ENCODE data around the gene ELAVL1. TPM values are rescaled to one million over a fixed set of nuclear protein-coding genes. Genes with fewer than 3 reads are reported as not detected.

The ELAVL1 gene
- total and polyA plus RNA-seq, 2 of the 13 experiments (the other 11 are each of a cell fraction or from before 2014, with no cell fraction given), result 27.9 to 38.4 TPM

DNA sequence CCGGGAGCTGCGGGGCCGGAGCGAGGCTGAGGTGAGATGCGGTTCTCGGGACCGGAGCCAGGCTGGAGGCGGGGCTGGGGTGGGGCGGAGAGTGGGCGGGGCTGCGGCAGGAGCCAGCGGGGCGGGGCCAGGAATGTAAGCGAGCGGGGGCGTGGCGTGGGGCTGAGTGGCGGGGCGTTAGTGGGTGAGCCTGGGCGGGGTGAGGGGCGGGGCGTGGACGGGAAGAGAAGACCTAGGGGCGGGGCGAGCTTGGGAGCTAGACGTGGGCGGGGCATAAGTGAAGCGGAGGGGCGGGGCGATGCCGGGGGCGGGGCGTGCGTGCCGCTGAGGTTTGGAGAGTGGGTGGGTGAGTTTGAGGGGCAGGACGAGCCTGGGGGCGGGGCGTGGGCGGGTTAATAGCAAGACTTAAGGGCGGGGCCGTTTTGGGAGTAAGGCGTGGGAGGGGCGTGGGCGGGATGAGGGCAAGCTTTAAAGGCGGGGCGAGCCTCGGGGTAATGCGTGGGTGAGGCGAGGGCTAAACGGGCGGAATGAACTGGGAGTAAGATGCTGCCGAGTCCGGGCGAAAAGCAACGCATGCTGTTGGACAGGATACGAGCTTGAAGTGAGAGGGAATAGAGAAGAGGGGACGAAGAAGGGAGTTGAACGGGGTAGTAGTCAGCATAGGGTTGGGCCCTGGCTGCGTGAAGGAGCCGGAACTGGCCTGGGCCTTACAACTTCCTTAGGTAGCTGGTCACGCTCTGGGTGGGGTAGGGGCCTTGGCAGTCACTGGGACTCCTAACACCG lies 84.7 kb downstream of the ELAVL1 start (continued):
- TF ChIP-seq, protein P1, sequence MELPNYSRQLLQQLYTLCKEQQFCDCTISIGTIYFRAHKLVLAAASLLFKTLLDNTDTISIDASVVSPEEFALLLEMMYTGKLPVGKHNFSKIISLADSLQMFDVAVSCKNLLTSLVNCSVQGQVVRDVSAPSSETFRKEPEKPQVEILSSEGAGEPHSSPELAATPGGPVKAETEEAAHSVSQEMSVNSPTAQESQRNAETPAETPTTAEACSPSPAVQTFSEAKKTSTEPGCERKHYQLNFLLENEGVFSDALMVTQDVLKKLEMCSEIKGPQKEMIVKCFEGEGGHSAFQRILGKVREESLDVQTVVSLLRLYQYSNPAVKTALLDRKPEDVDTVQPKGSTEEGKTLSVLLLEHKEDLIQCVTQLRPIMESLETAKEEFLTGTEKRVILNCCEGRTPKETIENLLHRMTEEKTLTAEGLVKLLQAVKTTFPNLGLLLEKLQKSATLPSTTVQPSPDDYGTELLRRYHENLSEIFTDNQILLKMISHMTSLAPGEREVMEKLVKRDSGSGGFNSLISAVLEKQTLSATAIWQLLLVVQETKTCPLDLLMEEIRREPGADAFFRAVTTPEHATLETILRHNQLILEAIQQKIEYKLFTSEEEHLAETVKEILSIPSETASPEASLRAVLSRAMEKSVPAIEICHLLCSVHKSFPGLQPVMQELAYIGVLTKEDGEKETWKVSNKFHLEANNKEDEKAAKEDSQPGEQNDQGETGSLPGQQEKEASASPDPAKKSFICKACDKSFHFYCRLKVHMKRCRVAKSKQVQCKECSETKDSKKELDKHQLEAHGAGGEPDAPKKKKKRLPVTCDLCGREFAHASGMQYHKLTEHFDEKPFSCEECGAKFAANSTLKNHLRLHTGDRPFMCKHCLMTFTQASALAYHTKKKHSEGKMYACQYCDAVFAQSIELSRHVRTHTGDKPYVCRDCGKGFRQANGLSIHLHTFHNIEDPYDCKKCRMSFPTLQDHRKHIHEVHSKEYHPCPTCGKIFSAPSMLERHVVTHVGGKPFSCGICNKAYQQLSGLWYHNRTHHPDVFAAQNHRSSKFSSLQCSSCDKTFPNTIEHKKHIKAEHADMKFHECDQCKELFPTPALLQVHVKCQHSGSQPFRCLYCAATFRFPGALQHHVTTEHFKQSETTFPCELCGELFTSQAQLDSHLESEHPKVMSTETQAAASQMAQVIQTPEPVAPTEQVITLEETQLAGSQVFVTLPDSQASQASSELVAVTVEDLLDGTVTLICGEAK (IDR thresholded peaks at IDR 0.05), result no peak
- TF ChIP-seq, protein P1 (CRISPR knock-in tag; IDR thresholded peaks at IDR 0.05), result 0 out of 2 replicates have a peak, but pooled peaks have one; percentile 18
- TF ChIP-seq RARG (CRISPR knock-in tag; IDR thresholded peaks at IDR 0.05; ENCODE audit: low read depth) (no peak), ZNF17 (CRISPR knock-in tag; IDR thresholded peaks at IDR 0.05) (no peak), EEA1 (CRISPR knock-in tag; IDR thresholded peaks at IDR 0.05; ENCODE audit: borderline replicate concordance) (no peak), ZNF761 (CRISPR knock-in tag; conservative IDR thresholded peaks at IDR 0.05) (0 out of 2 replicates have a peak, but pooled peaks have one; percentile 9)
- TF ChIP-seq, protein P2, sequence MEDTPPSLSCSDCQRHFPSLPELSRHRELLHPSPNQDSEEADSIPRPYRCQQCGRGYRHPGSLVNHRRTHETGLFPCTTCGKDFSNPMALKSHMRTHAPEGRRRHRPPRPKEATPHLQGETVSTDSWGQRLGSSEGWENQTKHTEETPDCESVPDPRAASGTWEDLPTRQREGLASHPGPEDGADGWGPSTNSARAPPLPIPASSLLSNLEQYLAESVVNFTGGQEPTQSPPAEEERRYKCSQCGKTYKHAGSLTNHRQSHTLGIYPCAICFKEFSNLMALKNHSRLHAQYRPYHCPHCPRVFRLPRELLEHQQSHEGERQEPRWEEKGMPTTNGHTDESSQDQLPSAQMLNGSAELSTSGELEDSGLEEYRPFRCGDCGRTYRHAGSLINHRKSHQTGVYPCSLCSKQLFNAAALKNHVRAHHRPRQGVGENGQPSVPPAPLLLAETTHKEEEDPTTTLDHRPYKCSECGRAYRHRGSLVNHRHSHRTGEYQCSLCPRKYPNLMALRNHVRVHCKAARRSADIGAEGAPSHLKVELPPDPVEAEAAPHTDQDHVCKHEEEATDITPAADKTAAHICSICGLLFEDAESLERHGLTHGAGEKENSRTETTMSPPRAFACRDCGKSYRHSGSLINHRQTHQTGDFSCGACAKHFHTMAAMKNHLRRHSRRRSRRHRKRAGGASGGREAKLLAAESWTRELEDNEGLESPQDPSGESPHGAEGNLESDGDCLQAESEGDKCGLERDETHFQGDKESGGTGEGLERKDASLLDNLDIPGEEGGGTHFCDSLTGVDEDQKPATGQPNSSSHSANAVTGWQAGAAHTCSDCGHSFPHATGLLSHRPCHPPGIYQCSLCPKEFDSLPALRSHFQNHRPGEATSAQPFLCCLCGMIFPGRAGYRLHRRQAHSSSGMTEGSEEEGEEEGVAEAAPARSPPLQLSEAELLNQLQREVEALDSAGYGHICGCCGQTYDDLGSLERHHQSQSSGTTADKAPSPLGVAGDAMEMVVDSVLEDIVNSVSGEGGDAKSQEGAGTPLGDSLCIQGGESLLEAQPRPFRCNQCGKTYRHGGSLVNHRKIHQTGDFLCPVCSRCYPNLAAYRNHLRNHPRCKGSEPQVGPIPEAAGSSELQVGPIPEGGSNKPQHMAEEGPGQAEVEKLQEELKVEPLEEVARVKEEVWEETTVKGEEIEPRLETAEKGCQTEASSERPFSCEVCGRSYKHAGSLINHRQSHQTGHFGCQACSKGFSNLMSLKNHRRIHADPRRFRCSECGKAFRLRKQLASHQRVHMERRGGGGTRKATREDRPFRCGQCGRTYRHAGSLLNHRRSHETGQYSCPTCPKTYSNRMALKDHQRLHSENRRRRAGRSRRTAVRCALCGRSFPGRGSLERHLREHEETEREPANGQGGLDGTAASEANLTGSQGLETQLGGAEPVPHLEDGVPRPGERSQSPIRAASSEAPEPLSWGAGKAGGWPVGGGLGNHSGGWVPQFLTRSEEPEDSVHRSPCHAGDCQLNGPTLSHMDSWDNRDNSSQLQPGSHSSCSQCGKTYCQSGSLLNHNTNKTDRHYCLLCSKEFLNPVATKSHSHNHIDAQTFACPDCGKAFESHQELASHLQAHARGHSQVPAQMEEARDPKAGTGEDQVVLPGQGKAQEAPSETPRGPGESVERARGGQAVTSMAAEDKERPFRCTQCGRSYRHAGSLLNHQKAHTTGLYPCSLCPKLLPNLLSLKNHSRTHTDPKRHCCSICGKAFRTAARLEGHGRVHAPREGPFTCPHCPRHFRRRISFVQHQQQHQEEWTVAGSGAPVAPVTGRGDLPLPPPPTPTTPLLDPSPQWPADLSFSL (CRISPR knock-in tag; IDR thresholded peaks at IDR 0.05), result no peak
- TF ChIP-seq, protein P3, sequence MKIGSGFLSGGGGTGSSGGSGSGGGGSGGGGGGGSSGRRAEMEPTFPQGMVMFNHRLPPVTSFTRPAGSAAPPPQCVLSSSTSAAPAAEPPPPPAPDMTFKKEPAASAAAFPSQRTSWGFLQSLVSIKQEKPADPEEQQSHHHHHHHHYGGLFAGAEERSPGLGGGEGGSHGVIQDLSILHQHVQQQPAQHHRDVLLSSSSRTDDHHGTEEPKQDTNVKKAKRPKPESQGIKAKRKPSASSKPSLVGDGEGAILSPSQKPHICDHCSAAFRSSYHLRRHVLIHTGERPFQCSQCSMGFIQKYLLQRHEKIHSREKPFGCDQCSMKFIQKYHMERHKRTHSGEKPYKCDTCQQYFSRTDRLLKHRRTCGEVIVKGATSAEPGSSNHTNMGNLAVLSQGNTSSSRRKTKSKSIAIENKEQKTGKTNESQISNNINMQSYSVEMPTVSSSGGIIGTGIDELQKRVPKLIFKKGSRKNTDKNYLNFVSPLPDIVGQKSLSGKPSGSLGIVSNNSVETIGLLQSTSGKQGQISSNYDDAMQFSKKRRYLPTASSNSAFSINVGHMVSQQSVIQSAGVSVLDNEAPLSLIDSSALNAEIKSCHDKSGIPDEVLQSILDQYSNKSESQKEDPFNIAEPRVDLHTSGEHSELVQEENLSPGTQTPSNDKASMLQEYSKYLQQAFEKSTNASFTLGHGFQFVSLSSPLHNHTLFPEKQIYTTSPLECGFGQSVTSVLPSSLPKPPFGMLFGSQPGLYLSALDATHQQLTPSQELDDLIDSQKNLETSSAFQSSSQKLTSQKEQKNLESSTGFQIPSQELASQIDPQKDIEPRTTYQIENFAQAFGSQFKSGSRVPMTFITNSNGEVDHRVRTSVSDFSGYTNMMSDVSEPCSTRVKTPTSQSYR (CRISPR knock-in tag; IDR thresholded peaks at IDR 0.05; ENCODE audit: borderline replicate concordance), result no peak
